K562 treated with DMSO at 1 percent for 4 hours (cell line): ENCODE data around the gene UGT3A2. TPM values are rescaled to one million over a fixed set of nuclear protein-coding genes. Genes with fewer than 3 reads are reported as not detected.

Experiments
- total RNA-seq: library from RNA; unstranded; fragments of 300-600 nt; gene quantifications from 2 replicates; pipeline ENCODE4 v1.2.3, GENCODE V29; 2022; ENCODE audit not compliant: insufficient read depth

UGT3A2 gene, protein sequence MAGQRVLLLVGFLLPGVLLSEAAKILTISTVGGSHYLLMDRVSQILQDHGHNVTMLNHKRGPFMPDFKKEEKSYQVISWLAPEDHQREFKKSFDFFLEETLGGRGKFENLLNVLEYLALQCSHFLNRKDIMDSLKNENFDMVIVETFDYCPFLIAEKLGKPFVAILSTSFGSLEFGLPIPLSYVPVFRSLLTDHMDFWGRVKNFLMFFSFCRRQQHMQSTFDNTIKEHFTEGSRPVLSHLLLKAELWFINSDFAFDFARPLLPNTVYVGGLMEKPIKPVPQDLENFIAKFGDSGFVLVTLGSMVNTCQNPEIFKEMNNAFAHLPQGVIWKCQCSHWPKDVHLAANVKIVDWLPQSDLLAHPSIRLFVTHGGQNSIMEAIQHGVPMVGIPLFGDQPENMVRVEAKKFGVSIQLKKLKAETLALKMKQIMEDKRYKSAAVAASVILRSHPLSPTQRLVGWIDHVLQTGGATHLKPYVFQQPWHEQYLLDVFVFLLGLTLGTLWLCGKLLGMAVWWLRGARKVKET
- total RNA-seq, result not detected in 2 replicates

DNA sequence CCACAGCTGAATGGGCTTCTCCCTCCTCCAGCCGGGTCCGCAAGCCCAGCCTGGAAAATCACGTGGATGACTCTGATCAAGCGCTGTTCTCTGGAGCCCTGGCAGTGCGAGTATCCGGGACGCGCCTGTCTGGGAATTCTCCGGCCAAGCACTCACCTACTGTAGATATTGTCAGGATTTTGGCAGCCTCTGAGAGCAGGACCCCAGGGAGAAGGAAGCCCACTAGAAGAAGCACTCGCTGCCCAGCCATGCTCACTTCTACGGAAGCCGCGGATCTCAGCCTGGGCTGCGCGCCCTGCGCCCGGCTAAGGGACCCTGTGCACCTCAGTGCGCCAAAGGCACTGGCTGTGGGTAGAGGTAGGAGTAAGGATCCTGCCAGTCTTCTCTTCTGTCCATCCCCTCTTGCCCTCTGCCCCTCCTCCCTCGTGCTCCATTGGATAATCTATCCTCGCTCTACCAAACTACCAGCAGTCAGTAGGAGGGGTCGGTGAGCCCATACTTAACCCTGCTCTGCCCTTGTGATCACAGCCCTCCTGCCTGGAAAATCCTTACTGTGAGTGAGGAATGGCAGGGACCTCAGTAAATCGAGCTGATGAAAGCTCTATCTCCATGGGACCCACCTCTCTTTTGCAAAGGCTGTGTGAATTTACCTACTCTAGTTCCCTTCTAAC, at the start of gene UGT3A2:
TSS of gene UGT3A2 (minus strand) at position 343 of the 671 bp plus-strand sequence. CDS start at position 250, 93 bp downstream.

DNA sequence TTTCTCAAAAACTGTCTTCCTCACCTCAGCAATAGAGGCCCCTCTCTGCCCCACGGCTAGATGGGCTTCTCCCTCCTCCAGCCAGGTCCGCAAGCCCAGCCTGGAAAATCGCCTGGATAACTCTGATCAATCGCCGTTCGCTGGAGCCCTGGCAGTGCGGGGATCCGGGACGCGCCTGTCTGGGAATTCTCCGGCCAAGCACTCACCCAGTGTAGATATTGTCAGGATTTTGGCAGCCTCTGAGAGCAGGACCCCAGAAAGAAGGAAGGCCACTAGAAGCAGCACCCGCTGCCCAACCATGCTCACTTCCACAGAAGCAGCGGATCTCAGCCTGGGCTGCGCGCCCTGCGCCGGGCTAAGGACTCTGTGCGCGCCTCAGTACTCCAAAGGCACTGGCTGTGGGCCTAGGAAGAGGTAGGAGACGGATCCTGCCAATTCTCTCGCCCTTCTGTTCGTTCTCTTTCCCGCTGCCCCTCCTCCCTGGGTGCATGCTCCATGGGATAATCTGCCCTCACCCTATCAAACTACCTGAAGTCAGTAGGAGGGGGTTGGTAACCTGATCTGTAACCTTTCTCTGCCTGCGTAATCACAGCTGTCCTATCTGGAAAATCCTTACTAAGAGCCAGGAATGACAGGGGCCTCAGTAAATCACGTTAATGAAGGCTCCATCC, 75.6 kb downstream of the UGT3A2 start, which contains the start of gene UGT3A1:
TSS of gene UGT3A1 (minus strand) at position 450 of the 671 bp plus-strand sequence. CDS start at position 300, 150 bp downstream.

Other genes starting within 250 kb of the UGT3A2 start
- not detected in 2 replicates for gene IL7R, start 210.0 kb downstream of the UGT3A2 start, total RNA-seq
- not detected in 2 replicates for gene CAPSL, start 128.3 kb downstream of the UGT3A2 start, total RNA-seq
- gene UGT3A1, start 75.5 kb downstream of the UGT3A2 start, total RNA-seq, result not detected in 2 replicates
- 4.0 and 4.9 TPM in 2 replicates for gene LMBRD2, start 85.0 kb upstream of the UGT3A2 start, total RNA-seq
- 23.5 and 28.9 TPM in 2 replicates for gene SKP2, start 85.2 kb upstream of the UGT3A2 start, total RNA-seq
- 10.3 and 13.5 TPM in 2 replicates for gene NADK2, start 175.0 kb upstream of the UGT3A2 start, total RNA-seq
- not detected in 2 replicates for gene RANBP3L, start 235.0 kb upstream of the UGT3A2 start, total RNA-seq